PC-3 (cell line): ENCODE data around the gene INO80E. TPM values are rescaled to one million over a fixed set of nuclear protein-coding genes. Genes with fewer than 3 reads are reported as not detected.

Experiments
- ATAC-seq: fragments of 200-7000 bp; cut with Tn5 transposase; 2 replicates; pipeline ENCODE4 v1.9.1; 2020; ENCODE audit warnings: mild to moderate bottlenecking, moderate library complexity
- BruUV-seq: library from RNA; stranded (reverse); fragments of 400-500 nt; replicated peaks from 2 replicates; lab custom pipeline; 2021; lab: Mats Ljungman, UMichigan
- CTCF ChIA-PET: fragments of 300-600 bp; sonication (Branson Sonifier 250); formaldehyde crosslinking; loops from one replicate; lab custom pipeline; 2022; ENCODE audit warnings: antibody characterized with exemption; lab: Charles Lee
- POLR2A ChIA-PET: fragments of 300-600 bp; sonication (Branson Sonifier 250); formaldehyde crosslinking; loops from one replicate; lab custom pipeline; 2022; ENCODE audit warnings: antibody characterized with exemption; ENCODE audit not compliant: unreplicated experiment; lab: Charles Lee
- DNase-seq: peaks from one replicate; pipeline ENCODE4 v3.0.0-alpha.2; 2015
- H2AFZ ChIP-seq: fragments of 300-600 bp; sonication (generic); 2 replicates; pipeline ENCODE4 v1.6.0; 2016; ENCODE audit warnings: antibody characterized with exemption, low read length
- H3F3A ChIP-seq: fragments of 300-600 bp; sonication (generic); one replicate; pipeline ENCODE4 v1.6.0; 2017; ENCODE audit warnings: antibody characterized with exemption, low read length, control low read depth, mild to moderate bottlenecking; ENCODE audit not compliant: unreplicated experiment
- H3K27ac ChIP-seq: fragments of 300-600 bp; sonication (generic); 2 replicates; pipeline ENCODE4 v1.5.1; 2016; ENCODE audit warnings: mild to moderate bottlenecking, low read length
- H3K27me3 ChIP-seq: fragments of 300-600 bp; sonication (generic); 2 replicates; pipeline ENCODE4 v1.6.1; 2016; ENCODE audit warnings: low read length, mixed read lengths
- H3K36me3 ChIP-seq: fragments of 300-600 bp; sonication (generic); 2 replicates; pipeline ENCODE4 v1.6.1; 2016; ENCODE audit warnings: low read depth, mixed run types, low read length, mixed read lengths
- H3K4me1 ChIP-seq: fragments of 300-600 bp; sonication (generic); 2 replicates; pipeline ENCODE4 v1.5.1; 2016; ENCODE audit warnings: low read length; ENCODE audit not compliant: insufficient read depth
- H3K4me2 ChIP-seq: fragments of 300-600 bp; sonication (generic); 2 replicates; pipeline ENCODE4 v1.6.0; 2016; ENCODE audit warnings: low read length
- H3K4me3 ChIP-seq: fragments of 300-600 bp; sonication (generic); 2 replicates; pipeline ENCODE4 v1.5.1; 2016; ENCODE audit warnings: mild to moderate bottlenecking, low read length, mixed read lengths
- H3K79me2 ChIP-seq: fragments of 300-600 bp; sonication (generic); 2 replicates; pipeline ENCODE4 v1.6.1; 2017; ENCODE audit warnings: low read length, mixed read lengths
- H3K9ac ChIP-seq: fragments of 300-600 bp; sonication (generic); 2 replicates; pipeline ENCODE4 v1.6.0; 2016; ENCODE audit warnings: mild to moderate bottlenecking, low read length
- H3K9me2 ChIP-seq: fragments of 300-600 bp; sonication (generic); replicated peaks from 2 replicates; pipeline ENCODE4 v1.6.1; 2016; ENCODE audit warnings: mixed run types, low read length, mixed read lengths
- H3K9me3 ChIP-seq: fragments of 300-600 bp; sonication (generic); 2 replicates; pipeline ENCODE4 v1.6.1; 2016; ENCODE audit warnings: low read length, mixed read lengths
- H4K20me1 ChIP-seq: fragments of 300-600 bp; sonication (generic); 2 replicates; pipeline ENCODE4 v1.6.1; 2016; ENCODE audit warnings: low read length, mixed read lengths
- EZH2 ChIP-seq: fragments of 300-600 bp; sonication (generic); IDR thresholded peaks from one replicate; pipeline ENCODE4 v1.6.1; 2017; ENCODE audit warnings: antibody characterized with exemption, mild to moderate bottlenecking, low read length; ENCODE audit not compliant: unreplicated experiment
- EZH2phosphoT487 ChIP-seq: fragments of 300-600 bp; sonication (generic); IDR thresholded peaks from 2 replicates; pipeline ENCODE4 v1.6.1; 2018; ENCODE audit warnings: mild to moderate bottlenecking, antibody characterized with exemption, low read length, borderline replicate concordance
- intact Hi-C: fragments of 100-400 bp; cut with micrococcal nuclease; formaldehyde crosslinking; loops from 2 replicates; pipeline ENCODE4 v1.9.0; 2023
- total RNA-seq: library from RNA; depleted of rRNA; stranded (reverse); fragments of >200 nt; gene quantifications from 2 replicates; pipeline ENCODE4 v1.2.3, GENCODE V29; 2014
- TF ChIP-seq, protein P1 (sequence below): fragments of 300-600 bp; sonication (generic); conservative IDR thresholded peaks from 2 replicates; pipeline ENCODE4 v1.5.1; 2017; ENCODE audit warnings: antibody characterized with exemption, low read depth, mild to moderate bottlenecking, low read length

The INO80E gene
- total RNA-seq, 1 experiment from 2014 or later = 70.3 TPM

DNA sequence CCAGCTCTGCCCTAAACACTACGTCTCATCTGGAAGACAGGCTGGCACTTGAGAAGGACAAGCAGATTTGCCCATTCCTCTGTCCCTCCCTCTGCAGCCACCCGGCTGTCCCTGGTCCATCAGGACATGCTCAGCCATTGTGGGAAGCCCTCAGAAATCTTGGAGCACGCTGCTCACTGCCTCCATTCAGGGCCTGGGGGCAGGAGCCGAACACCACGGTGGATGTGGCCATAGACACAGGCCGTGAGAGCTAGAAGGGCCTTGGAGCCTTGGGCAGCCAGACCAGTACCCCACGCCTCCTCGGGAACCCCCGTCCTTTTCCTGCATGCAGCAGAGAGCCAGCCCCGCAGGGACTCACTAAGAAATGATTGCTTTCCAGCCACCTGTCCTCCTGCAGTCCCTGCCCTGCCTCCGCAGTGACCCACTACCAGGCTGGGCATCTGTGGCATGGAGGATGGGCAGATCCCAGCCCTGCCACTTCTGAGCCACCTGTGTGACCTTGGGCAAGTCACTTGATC lies 11.4 kb downstream of the INO80E start:
- CTCF ChIA-PET = no interaction called here
- no peak overlapping the region for H3K9ac ChIP-seq
- POLR2A ChIA-PET = no interaction called here

DNA sequence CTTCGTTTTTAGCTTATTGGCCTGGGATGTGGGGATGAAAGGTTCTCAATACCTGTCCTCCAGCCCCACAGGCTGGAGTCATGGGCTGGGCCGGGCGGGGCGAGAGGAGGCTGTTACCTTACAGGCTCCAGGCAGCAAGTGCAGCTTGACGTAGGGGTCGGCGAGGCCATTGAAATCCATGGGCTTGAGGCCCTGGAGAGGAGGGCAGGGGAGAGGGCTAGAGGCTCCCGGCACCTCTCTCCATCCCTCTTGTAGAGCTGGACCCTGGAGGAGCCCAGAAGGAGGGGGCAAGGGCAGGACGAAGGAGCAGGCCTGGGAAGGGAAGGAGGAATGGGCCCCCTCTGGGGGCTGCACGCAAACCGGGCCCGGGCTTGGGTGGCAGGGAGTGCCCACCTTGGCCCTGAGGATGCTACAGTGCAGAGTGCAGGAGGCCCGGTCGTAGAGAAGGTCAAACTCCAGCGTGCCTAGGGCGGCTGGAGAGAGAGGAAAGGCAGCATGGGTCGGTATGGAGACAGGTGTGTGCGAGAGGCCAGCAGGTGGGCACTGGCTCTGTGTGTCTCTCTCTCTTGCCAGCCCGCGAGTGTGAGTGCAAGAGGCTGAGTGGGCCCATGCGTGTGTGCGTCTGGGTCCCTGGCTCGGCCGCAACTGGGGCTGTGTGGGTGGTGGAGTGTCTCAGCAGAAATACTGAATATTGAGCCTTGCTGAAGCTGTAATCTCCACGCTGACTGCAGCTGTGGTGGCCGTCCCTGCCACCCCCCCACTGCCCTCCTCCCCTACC lies 13.2 kb downstream of the INO80E start:
- H4K20me1 ChIP-seq = no peaks in the 10 kb centered on the region
- no peaks in the 10 kb centered on the region for H3K9me3 ChIP-seq
- CTCF ChIA-PET = no interaction called here
- no peak for ATAC-seq
- intact Hi-C loops = no loop called here
- no peak overlapping the region for H3K4me2 ChIP-seq
- H3K4me3 ChIP-seq = no peak overlapping the region
- no peak for DNase-seq
- POLR2A ChIA-PET = interaction anchor here (0.6 kb wide), 1 partner anchor 526 kb away, joined by 4 read pairs; no protein-coding TSS in a partner anchor
- H3F3A ChIP-seq = no peaks in the 10 kb centered on the region
- H3K9me2 ChIP-seq = no peaks in the 10 kb centered on the region
- no peaks in the 10 kb centered on the region for H3K36me3 ChIP-seq
- no TSS peak for BruUV-seq
- TF ChIP-seq EZH2 (no peak), EZH2phosphoT487 (no peak)
- TF ChIP-seq, protein P1, sequence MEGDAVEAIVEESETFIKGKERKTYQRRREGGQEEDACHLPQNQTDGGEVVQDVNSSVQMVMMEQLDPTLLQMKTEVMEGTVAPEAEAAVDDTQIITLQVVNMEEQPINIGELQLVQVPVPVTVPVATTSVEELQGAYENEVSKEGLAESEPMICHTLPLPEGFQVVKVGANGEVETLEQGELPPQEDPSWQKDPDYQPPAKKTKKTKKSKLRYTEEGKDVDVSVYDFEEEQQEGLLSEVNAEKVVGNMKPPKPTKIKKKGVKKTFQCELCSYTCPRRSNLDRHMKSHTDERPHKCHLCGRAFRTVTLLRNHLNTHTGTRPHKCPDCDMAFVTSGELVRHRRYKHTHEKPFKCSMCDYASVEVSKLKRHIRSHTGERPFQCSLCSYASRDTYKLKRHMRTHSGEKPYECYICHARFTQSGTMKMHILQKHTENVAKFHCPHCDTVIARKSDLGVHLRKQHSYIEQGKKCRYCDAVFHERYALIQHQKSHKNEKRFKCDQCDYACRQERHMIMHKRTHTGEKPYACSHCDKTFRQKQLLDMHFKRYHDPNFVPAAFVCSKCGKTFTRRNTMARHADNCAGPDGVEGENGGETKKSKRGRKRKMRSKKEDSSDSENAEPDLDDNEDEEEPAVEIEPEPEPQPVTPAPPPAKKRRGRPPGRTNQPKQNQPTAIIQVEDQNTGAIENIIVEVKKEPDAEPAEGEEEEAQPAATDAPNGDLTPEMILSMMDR = no peak
- H3K79me2 ChIP-seq = no peaks in the 10 kb centered on the region
- no peaks in the 10 kb centered on the region for H3K27me3 ChIP-seq
- H3K27ac ChIP-seq = no peak overlapping the region
- no peak overlapping the region for H3K9ac ChIP-seq
- H2AFZ ChIP-seq = no peak overlapping the region
- no peaks in the 10 kb centered on the region for H3K4me1 ChIP-seq

More for the DNA sequence above, 11.4 kb downstream of the INO80E start:
- Histone ChIP-seq H3K27me3 (no peaks in the 10 kb centered on the region), H3K36me3 (no peaks in the 10 kb centered on the region), H2AFZ (no peak overlapping the region), H3K4me1 (no peaks in the 10 kb centered on the region), H3K79me2 (no peaks in the 10 kb centered on the region), H3K27ac (no peak overlapping the region), H3K9me3 (no peaks in the 10 kb centered on the region), H3K9me2 (no peaks in the 10 kb centered on the region), H3K4me3 (no peak overlapping the region), H4K20me1 (no peaks in the 10 kb centered on the region), H3F3A (no peaks in the 10 kb centered on the region), H3K4me2 (no peak overlapping the region)
- no TSS peak for BruUV-seq
- DNase-seq (no peak), ATAC-seq (no peak)
- TF ChIP-seq EZH2phosphoT487 (no peak), EZH2 (no peak)
- TF ChIP-seq, protein P1 = no peak
- intact Hi-C loops = no loop called here
